Activated CD4-positive, alpha-beta memory T cell treated with anti-CD3 and anti-CD28 coated beads, Interleukin-2, amount 10 ng/mL, durations not matched to agents 7 days and 5 days (primary cell): Measurements from ENCODE around the gene CCM2L. TPM values are rescaled to one million over a fixed set of nuclear protein-coding genes. Genes with fewer than 3 reads are reported as not detected.

Source experiments
- CTCF ChIA-PET: fragments of 350-600 bp; sonication (Branson Sonifier 250); formaldehyde crosslinking; loops from one replicate; lab custom pipeline; 2021; ENCODE audit warnings: antibody characterized with exemption, inconsistent platforms; lab: Charles Lee
- POLR2A ChIA-PET: fragments of 350-600 bp; sonication (Branson Sonifier 250); formaldehyde crosslinking; loops from one replicate; lab custom pipeline; 2021; ENCODE audit warnings: antibody characterized with exemption; lab: Charles Lee
- DNase-seq: peaks from one replicate; pipeline ENCODE4 v3.0.0-alpha.2; 2020
- H3K27ac Mint-ChIP-seq: one replicate; pipeline ENCODE4 v1.8.0; 2021; ENCODE audit warnings: mild to moderate bottlenecking, mixed read lengths
- H3K27me3 Mint-ChIP-seq: one replicate; pipeline ENCODE4 v1.8.0; 2021; ENCODE audit warnings: mixed read lengths
- H3K36me3 Mint-ChIP-seq: one replicate; pipeline ENCODE4 v1.8.0; 2021; ENCODE audit warnings: low read depth, mixed read lengths
- H3K4me1 Mint-ChIP-seq: one replicate; pipeline ENCODE4 v1.8.0; 2021; ENCODE audit warnings: mixed read lengths
- H3K4me3 Mint-ChIP-seq: one replicate; pipeline ENCODE4 v1.8.0; 2021; ENCODE audit warnings: mild to moderate bottlenecking, mixed read lengths
- H3K9me3 Mint-ChIP-seq: one replicate; pipeline ENCODE4 v1.8.0; 2021; ENCODE audit warnings: mixed read lengths
- total RNA-seq, 2 experiments: library from RNA; stranded (reverse); gene quantifications; one replicate each; pipeline ENCODE4 v1.2.3, GENCODE V29; 2021

CCM2L gene
- total RNA-seq, 2 experiments from 2014 or later = not detected

DNA sequence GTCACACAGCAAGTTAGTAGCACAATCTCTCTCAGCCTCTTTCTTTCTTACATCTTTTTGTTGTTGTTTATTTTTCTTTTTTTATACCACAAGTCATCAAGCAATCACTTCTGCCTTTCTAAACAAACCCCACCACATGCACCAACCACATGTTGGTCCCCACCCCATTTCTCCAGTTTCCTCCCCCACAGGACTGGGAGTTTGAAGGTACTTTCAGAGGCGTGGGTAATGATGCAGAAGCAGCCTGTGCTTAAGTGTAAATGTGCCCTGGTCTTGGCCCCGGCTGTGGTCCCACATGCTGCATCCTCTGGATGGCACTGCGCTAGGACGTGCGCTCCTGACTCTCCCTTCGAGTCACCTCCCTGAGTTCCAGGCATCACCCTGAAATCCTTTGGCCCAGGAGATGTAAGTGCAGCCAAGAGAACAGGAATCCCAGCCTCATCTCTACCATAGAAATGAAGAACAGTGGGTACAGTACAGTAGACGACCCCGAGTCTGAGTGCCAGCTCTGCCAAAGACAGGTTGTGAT lies 47.5 kb downstream of the CCM2L start:
- Mint-ChIP-seq H3K9me3 (no peaks in the 10 kb centered on the region), H3K27ac (no peak overlapping the region), H3K4me3 (no peak overlapping the region), H3K4me1 (peaks cover 8% of the 10 kb centered on the region), H3K36me3 (no peaks in the 10 kb centered on the region), H3K27me3 (peaks cover 52% of the 10 kb centered on the region)
- ChIA-PET CTCF (no interaction called here), POLR2A (no interaction called here)
- DNase-seq = no peak

DNA sequence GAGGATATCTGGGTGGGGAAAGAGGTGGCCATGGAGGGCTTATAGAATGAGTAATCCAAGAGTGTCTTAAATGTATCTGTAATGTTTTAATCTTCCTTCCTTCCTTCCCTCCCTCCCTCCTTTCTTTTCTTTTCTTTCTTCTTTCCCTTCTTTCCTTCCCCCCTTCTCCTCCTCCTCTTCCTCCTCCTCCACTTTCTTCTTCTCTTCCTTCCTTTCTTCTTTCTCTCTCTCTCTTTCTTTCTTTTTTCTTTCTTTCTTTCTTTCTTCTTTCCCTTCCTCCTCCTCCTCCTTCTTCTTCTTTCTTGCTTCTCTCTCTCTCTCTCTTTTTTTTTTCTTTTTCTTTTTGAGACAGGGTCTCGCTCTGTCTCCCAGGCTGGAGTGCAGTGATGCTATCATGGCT lies 49.0 kb downstream of the CCM2L start:
- H3K4me1 Mint-ChIP-seq = peaks cover 8% of the 10 kb centered on the region
- ChIA-PET CTCF (no interaction called here), POLR2A (no interaction called here)
- DNase-seq = no peak
- peaks cover 41% of the 10 kb centered on the region for H3K27me3 Mint-ChIP-seq
- no peaks in the 10 kb centered on the region for H3K36me3 Mint-ChIP-seq
- H3K4me3 Mint-ChIP-seq = no peak overlapping the region
- H3K9me3 Mint-ChIP-seq = no peaks in the 10 kb centered on the region
- no peak overlapping the region for H3K27ac Mint-ChIP-seq

DNA sequence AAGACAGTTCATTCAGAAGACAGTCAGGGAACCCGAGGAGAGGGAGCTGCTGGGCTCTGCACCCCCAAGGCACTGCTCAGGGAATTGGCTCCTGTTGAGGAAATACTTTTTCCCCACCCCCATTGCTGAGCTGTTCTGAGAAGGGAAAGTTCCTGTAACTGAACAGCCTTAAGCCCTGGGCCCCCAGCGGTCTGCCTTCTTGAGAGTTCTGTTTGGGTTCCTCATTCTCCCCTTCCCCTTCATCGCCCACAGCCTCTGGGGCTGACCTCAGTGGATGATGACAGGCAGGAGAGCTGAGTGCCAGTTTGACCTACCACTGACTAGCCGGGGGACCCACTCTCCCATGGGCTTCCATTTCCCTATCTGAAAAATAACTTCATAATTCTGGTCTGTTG lies 52.5 kb downstream of the CCM2L start:
- no peak overlapping the region for H3K4me3 Mint-ChIP-seq
- peaks cover 10% of the 10 kb centered on the region for H3K4me1 Mint-ChIP-seq
- H3K27me3 Mint-ChIP-seq = peaks cover 34% of the 10 kb centered on the region
- H3K27ac Mint-ChIP-seq = no peak overlapping the region
- CTCF ChIA-PET = interaction anchor here (1.2 kb wide), 1 partner anchor 45 kb away, joined by 3 read pairs; no protein-coding TSS in a partner anchor
- DNase-seq = no peak
- H3K36me3 Mint-ChIP-seq = no peaks in the 10 kb centered on the region
- H3K9me3 Mint-ChIP-seq = no peaks in the 10 kb centered on the region
- POLR2A ChIA-PET = interaction anchor here (0.8 kb wide), 1 partner anchor 14 kb away, joined by 3 read pairs; no protein-coding TSS in a partner anchor

DNA sequence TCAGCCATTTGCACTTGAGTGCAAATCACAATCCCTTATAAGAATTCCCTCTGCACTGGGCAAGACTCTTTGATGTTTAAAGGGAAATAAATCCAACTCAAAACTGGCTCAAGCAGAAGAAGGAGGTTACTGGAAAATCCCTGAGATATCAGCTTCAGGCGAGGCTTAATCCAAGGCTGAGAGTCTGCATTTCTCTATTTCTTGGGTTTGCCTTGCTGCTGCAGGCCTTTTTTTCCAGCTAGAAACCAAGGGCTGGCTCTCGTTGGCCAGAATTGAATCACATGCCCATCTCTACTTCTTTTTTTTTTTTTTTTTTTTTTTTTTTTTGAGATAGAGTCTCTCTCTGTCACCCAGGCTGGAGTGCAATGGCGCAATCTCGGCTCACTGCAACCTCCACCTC lies 53.5 kb downstream of the CCM2L start:
- Mint-ChIP-seq H3K9me3 (no peaks in the 10 kb centered on the region), H3K27me3 (peaks cover 31% of the 10 kb centered on the region), H3K4me3 (no peak overlapping the region), H3K4me1 (peaks cover 10% of the 10 kb centered on the region), H3K27ac (no peak overlapping the region), H3K36me3 (no peaks in the 10 kb centered on the region)
- POLR2A ChIA-PET = no interaction called here
- CTCF ChIA-PET = interaction anchor here (1.2 kb wide), 1 partner anchor 46 kb away, joined by 3 read pairs; no protein-coding TSS in a partner anchor
- no peak for DNase-seq

DNA sequence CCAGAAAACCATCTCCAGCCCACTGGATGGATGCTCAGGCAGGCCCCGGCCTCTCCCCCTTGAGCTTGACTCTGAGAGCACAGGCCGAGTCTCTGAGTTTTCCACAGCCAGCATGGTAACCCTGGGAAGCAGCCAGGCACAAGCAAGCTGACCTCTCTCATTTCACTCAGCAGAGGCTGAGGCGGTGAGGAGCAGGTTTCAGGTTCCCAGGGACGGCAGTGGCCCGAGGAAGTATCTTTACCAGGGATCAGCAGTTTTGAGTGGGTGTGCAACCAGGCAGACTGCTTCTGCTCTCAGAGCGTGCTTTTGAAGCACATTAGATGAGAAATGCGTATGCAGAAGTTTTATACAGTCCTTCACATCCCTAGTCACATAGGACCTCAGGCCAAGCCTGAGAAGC lies 54.4 kb downstream of the CCM2L start:
- no peak for DNase-seq
- Mint-ChIP-seq H3K27ac (no peak overlapping the region), H3K27me3 (peaks cover 24% of the 10 kb centered on the region), H3K9me3 (no peaks in the 10 kb centered on the region), H3K4me1 (peaks cover 18% of the 10 kb centered on the region), H3K36me3 (no peaks in the 10 kb centered on the region), H3K4me3 (no peak overlapping the region)
- CTCF ChIA-PET = no interaction called here
- POLR2A ChIA-PET = no interaction called here

DNA sequence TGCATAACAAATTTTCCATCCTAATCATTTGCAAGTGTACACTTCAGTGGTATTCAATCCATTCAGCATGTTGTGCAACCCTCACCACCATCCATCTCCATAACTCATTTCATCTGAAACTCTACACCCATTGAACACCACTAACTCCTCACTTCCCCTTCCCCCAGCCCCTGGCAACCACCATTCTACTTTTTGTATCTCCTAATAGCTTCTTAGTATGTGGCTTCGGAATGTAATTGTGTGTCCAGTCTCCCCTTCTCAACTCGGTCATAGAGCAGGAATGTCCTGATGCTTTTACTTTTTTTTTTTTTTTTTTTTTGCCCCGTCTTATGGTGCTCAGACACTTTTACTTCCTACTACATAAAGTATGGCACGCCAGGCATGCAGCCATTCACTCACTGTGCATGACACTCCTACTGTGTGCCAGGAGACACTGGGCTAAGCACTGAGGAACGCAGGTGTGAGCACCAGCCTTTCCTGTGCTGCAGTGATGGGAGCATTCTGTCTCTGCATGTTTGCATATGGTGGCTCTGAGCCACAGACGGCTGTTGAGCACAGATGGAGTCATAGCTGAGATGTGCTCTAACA lies 57.1 kb downstream of the CCM2L start:
- H3K4me1 Mint-ChIP-seq = peaks cover 27% of the 10 kb centered on the region
- H3K36me3 Mint-ChIP-seq = no peaks in the 10 kb centered on the region
- H3K27ac Mint-ChIP-seq = no peak overlapping the region
- no peaks in the 10 kb centered on the region for H3K9me3 Mint-ChIP-seq
- POLR2A ChIA-PET = no interaction called here
- DNase-seq = no peak
- H3K4me3 Mint-ChIP-seq = no peak overlapping the region
- CTCF ChIA-PET = interaction anchor here (0.8 to 1.2 kb wide), 2 partner anchors 24 to 116 kb away, joined by 3 to 4 read pairs; no protein-coding TSS in a partner anchor
- H3K27me3 Mint-ChIP-seq = peaks cover 9% of the 10 kb centered on the region

DNA sequence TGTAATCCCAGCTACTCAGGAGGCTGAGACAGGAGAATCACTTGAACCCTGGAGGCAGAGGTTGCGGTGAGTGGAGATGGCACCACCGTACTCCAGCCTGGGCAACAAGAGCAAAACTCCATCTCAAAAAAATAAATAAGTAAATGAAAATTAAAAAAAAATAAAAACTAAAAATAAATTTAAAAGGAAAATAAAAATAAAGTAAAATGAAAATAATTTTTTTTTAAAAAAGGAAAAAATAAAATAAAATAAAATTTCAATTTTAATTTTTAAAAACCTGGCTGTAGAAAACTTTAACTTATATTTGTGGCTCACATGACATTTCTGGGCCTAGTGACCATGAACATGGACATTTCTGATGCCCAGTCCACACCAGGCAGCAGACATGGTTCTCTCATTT lies 57.9 kb downstream of the CCM2L start:
- H3K9me3 Mint-ChIP-seq = no peaks in the 10 kb centered on the region
- DNase-seq = no peak
- no peak overlapping the region for H3K27ac Mint-ChIP-seq
- H3K4me3 Mint-ChIP-seq = no peak overlapping the region
- H3K36me3 Mint-ChIP-seq = no peaks in the 10 kb centered on the region
- ChIA-PET CTCF (no interaction called here), POLR2A (no interaction called here)
- H3K27me3 Mint-ChIP-seq = peaks cover 6% of the 10 kb centered on the region
- peaks cover 21% of the 10 kb centered on the region for H3K4me1 Mint-ChIP-seq

DNA sequence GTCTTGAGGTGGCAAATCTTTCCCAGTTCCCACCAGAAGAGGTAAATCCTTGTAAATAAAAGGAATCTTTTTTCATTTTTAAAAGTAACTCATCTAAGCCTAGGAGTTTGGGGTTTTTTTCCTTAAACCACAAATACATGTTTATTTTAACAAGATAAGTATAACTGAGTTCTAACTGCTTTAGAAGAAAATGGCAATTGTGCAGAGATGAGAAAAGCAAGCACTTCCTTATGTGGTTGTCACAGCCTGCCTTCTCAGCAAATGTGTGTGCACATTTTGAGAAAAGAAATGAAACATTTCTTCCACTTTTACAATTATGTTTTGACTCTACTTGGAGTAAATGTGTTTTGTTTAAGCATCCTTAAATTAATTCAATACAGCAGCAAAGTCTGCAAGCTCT lies 59.5 kb downstream of the CCM2L start:
- H3K4me1 Mint-ChIP-seq = peaks cover 21% of the 10 kb centered on the region
- H3K27ac Mint-ChIP-seq = no peak overlapping the region
- peaks cover 6% of the 10 kb centered on the region for H3K27me3 Mint-ChIP-seq
- no peaks in the 10 kb centered on the region for H3K36me3 Mint-ChIP-seq
- ChIA-PET POLR2A (no interaction called here), CTCF (no interaction called here)
- no peak for DNase-seq
- no peaks in the 10 kb centered on the region for H3K9me3 Mint-ChIP-seq
- no peak overlapping the region for H3K4me3 Mint-ChIP-seq

DNA sequence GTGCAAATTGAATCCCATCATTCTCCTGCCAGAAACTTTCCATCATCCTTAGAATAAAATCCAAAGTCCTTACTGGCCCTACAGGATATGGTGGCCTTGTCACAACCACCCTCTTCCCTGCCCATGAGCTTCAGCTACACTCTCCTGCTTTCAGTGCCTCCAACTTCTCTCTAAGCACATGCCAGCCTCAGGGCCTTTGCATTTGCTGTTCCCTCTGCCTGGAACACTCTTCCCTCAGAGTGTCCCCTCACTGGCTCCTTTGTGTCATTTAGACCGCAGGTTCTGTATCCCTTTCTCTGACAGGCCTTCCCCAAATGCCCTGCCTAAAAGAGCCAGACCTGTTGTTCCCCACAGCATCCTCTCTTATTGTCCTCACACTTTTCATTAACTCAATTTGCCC lies 60.0 kb downstream of the CCM2L start:
- H3K4me3 Mint-ChIP-seq = no peak overlapping the region
- ChIA-PET POLR2A (no interaction called here), CTCF (no interaction called here)
- no peaks in the 10 kb centered on the region for H3K9me3 Mint-ChIP-seq
- H3K27ac Mint-ChIP-seq = no peak overlapping the region
- DNase-seq = no peak
- H3K36me3 Mint-ChIP-seq = no peaks in the 10 kb centered on the region
- H3K4me1 Mint-ChIP-seq = peaks cover 21% of the 10 kb centered on the region
- H3K27me3 Mint-ChIP-seq = peaks cover 6% of the 10 kb centered on the region

DNA sequence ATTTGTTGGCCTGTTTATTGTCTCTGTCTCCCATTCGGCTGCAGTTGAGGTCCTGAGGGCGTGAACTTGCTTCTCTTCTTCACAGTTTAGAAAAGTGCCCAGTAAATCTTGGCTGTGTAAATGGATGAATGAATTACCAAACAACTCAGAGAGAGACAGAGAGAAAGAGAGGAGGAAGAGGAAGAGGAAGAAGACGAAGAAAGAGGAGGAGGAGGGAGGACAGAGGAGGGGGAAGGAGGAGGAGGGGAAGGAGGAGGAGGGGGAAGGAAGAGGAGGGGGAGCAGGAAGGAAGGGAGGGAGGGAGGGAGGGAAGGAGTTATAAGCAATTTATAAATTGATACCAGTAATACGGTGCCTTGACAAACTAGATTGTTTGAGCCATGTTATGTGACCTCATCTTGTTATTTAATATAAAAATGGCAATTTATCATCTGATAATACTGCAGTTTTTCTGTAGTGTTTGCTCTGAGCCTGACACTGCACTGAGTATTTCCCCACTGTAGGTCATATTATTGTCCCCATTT lies 60.5 kb downstream of the CCM2L start:
- Mint-ChIP-seq H3K27ac (no peak overlapping the region), H3K9me3 (no peaks in the 10 kb centered on the region), H3K36me3 (no peaks in the 10 kb centered on the region), H3K4me3 (no peak overlapping the region), H3K27me3 (peaks cover 9% of the 10 kb centered on the region), H3K4me1 (peaks cover 21% of the 10 kb centered on the region)
- ChIA-PET CTCF (no interaction called here), POLR2A (no interaction called here)
- no peak for DNase-seq

DNA sequence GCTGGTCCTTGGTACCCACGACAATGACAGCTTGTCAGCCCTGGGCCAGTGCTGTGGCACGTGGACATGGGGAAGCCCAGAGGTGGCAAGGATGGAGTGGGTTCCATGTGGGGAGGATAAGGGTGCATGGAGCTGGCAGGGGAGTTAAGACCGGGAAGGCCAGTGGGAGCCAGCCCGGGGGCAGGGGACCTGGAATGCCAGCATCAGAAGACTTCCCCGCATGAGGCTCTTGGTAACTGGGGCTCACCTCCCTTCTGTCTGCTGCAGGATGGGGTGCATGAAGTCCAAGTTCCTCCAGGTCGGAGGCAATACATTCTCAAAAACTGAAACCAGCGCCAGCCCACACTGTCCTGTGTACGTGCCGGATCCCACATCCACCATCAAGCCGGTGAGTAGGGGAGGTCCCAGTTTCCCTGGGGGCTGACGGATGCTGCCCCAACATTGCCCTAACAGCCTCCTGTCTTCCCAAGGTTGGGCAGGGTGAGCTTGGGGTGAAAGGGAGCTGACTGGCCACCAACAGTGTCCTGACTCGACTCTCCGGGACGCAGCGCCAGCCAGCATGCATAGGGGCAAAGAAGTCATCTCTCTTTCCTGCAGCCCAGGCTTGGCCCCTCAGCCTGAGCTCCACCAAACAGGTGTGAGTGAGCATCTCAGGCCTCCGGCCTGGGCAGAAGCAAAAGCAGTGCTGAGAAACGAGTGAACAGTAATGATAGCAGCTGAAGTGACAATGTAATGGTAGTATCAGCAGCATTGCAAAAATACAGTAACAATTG lies 61.3 kb downstream of the CCM2L start:
- no peak overlapping the region for H3K27ac Mint-ChIP-seq
- H3K36me3 Mint-ChIP-seq = no peaks in the 10 kb centered on the region
- no peak for DNase-seq
- peaks cover 21% of the 10 kb centered on the region for H3K4me1 Mint-ChIP-seq
- POLR2A ChIA-PET = no interaction called here
- CTCF ChIA-PET = interaction anchor here (0.7 kb wide), 1 partner anchor 225 kb away, joined by 3 read pairs; no protein-coding TSS in a partner anchor
- no peak overlapping the region for H3K4me3 Mint-ChIP-seq
- H3K9me3 Mint-ChIP-seq = no peaks in the 10 kb centered on the region
- peaks cover 9% of the 10 kb centered on the region for H3K27me3 Mint-ChIP-seq

DNA sequence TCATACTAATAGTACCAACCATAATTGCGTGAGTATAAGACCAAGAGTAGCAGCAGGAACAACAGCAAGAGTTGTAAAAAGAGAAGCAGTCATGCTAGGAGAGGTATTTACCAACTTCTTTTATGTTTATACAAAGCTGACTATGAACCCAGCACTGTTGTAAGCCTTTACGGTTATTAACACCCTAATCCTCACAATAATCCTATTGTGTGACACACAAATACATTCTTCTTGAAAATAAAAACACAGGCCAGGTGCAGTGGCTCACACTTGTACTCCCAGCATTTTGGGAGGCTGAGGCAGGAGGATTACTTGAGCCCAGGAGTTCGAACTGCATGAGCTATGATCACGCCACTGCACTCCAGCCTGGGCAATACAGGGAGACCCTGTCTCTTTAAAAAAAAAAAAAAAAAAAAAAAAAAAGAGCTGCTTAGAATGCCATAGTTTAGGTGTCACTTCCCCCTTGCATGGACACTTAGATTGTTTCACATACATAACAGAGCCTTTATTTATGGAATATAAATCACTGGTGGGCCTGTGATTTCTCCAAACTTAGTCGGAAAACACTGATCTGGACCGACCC lies 62.0 kb downstream of the CCM2L start:
- peaks cover 21% of the 10 kb centered on the region for H3K4me1 Mint-ChIP-seq
- H3K9me3 Mint-ChIP-seq = no peaks in the 10 kb centered on the region
- no peak overlapping the region for H3K27ac Mint-ChIP-seq
- DNase-seq = no peak
- CTCF ChIA-PET = no interaction called here
- no peaks in the 10 kb centered on the region for H3K36me3 Mint-ChIP-seq
- peaks cover 7% of the 10 kb centered on the region for H3K27me3 Mint-ChIP-seq
- no peak overlapping the region for H3K4me3 Mint-ChIP-seq
- POLR2A ChIA-PET = no interaction called here

DNA sequence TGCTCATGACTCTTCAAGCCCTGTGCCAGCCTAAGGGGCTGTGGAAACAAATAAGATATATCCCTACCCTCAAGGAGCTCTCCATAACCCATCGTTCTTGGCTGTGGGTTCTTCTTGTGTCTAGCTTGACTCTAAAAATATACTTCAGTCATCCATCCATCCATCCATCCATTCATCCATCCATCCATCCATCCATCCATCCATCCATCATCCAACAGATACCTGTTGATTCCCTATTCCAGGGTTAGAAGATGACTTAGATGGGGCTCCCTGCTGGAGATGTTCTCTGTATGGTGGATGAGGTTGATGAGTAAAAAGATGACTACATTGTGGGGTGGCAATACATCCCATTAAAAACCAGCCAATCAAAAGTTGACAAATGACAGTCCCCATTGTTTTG lies 65.3 kb downstream of the CCM2L start:
- peaks cover 2% of the 10 kb centered on the region for H3K4me1 Mint-ChIP-seq
- POLR2A ChIA-PET = no interaction called here
- no peak overlapping the region for H3K27ac Mint-ChIP-seq
- peaks cover 3% of the 10 kb centered on the region for H3K27me3 Mint-ChIP-seq
- CTCF ChIA-PET = no interaction called here
- H3K36me3 Mint-ChIP-seq = no peaks in the 10 kb centered on the region
- no peaks in the 10 kb centered on the region for H3K9me3 Mint-ChIP-seq
- DNase-seq = no peak
- H3K4me3 Mint-ChIP-seq = no peak overlapping the region
